HG02973 (cell line): ENCODE measurements around the gene RGSL1.

ENCODE experiments used
- ATAC-seq: cut with Tn5 transposase; IDR thresholded peaks from one replicate; pipeline ENCODE4 v1.9.1; 2021; ENCODE audit warnings: moderate library complexity; ENCODE audit not compliant: unreplicated experiment

Gene RGSL1

DNA sequence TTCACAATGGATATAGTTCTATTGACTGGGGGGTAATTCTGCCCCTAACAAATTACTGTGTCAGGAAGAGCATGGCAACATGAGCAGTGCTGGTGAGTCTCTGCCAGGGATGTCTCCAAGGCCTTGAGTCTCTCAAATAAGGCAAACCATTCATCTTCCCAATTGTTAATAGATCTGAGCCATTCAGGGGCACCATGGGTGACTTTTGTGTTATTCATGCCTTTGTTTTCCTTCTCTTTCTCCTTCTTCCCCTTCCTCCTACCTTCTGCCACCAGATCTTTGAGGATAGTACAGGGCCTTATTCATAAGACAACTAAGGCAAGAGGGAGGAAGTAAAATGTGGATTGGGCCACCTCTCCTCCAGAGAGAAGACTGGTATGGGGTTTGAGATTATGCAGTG lies at the start of gene RGSL1:
Gene RGSL1, plus strand, starts transcription at position 60 of the 400 bp plus-strand sequence. Its CDS starts 20 bp downstream, at position 80.
- no peak for ATAC-seq

DNA sequence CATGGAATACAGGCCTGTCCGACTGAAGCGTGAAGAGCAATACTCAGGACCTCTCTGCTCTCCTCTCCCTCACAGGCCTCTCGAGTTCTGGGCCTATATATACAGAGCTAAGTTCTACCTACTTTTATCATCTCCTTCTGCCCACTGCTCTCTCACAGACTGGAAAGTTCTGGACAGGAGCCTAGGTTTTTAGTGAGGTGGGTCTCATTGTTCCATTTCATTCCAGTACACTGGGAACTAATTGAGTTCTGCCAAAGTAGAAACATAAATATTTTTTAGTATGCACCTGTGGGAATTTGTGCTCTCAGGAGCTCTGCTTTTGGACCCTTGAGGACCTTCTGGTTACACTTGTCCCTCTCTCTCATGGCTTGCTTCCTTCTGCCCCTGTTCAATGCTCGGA lies 49.4 kb upstream of the RGSL1 start, which contains the start of gene TEDDM1:
Gene TEDDM1, minus strand, starts transcription at position 101 of the 400 bp plus-strand sequence. CDS start 182 bp downstream, outside the sequence.
- ATAC-seq = no peak

DNA sequence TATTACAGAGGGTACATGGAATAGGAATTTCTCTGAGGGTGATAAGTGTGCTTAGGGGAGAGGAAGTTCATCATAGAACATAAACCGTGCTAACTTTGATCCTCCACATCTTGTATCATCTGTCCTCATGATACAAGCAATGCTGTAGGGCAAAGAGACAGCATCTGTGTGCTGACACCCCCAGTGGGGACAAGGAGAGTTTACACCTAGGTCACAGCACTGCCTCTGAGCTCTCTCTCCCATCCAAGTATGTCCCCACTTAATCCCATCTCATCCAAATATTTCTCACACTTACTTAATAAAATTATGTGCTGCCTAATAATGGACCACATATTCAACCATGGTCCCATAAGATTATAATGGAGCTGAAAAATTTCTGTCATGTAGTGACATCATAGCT lies 45.2 kb upstream of the RGSL1 start:
- ATAC-seq = no peak

DNA sequence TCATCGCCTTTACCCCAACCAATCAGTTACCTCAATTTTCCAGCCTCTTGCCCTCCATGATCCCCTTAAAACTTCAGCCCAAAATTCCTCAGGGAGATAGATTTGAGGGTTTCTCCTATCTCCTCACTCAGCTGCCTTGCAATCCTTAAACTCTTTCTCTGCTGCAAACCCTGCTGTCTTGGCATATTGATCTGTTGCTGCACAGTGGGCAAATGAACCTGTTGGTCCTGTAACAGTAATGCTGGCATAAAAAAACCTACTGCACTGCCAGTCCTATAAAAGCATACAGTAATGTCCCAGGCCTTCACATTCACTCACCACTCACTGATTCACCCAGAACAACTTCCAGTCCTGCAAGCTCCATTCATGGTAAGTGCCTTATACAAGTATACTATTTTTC lies 44.4 kb upstream of the RGSL1 start:
- ATAC-seq = no peak

DNA sequence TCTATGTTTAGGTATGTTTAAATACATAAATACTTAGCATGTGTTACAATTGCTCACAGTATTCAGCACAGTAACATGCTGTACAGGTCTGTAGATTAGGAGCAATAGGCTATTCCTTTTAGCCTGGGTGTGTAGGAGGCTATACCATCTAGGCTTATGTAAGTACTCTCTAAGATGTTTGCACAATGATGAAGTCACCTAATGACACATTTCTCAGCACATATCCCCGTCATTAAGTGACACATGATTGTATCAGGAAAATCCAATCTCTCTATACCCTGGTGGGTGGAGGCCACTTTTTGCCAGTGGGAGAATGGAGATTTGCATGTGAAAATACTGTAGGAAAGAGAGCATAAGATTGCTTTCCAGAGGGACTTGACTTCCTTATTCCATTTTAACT lies 43.9 kb upstream of the RGSL1 start:
- no peak for ATAC-seq

DNA sequence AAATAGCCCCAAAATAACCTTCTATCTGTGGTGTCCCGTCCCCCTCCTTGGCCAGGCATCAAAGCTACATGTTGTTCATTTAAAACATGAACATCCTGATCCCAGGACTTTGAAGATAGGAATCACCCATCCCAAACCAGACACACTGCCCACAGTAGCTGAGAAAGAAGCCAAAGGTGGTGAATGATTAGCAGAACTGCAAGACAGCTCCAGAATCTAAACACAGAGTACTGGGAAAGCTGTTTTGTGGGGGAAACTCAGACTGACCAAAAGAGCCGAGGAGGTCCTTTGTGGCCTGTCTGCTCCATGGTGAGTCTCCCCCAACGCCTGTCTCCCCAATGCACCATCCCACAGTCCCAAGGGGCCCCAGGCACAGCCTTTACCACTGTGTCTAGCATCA lies 42.2 kb upstream of the RGSL1 start:
- no peak for ATAC-seq

DNA sequence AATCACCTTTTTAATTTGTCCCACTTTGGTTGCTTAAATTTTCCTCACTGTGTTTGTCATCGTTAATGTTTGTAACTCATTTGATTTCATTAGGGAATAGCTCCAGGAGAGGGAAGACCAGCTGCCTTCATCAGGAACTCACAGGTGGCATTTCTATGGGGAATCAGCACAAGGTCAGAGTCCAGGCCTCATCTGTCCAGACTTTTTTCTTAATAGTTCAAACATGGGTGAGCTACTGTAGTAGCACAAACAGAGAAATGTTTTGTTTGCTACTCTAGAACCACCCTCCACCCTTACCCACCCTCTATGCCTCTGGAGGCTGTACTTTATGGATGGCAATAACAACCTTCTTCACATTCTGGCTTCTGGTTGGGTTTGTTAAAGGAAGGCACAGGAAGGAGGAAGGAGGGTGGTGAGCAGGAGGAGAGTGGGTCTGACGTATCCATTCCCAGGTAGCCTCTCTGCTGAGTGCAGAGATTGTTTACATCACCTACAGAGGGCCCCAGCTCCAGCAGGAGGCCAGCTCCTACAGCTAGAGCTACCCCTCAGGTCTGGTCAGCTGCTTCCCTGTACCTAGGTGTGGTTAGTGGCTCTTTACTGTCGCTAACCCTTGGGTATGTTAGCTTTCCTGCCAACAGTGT lies 41.4 kb upstream of the RGSL1 start:
- no peak for ATAC-seq

DNA sequence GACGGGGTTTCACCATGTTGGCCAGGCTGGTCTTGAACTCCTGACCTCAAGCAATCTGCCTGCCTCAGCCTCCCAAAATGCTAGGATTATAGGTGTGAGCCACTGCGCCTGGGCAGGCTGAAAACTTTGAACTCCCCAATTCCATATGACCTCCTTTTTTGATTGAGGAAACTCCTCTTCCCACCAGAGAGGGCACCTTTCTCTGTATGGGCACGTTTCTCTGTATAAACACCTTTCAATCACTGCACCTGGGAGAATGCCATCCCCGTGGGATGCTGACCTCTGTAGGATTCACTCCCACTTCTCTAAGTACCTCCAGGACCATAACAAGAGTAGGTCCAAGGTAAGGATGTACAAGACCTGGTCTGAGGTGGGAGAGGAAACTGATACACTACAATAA lies 39.8 kb upstream of the RGSL1 start:
- no peak for ATAC-seq

DNA sequence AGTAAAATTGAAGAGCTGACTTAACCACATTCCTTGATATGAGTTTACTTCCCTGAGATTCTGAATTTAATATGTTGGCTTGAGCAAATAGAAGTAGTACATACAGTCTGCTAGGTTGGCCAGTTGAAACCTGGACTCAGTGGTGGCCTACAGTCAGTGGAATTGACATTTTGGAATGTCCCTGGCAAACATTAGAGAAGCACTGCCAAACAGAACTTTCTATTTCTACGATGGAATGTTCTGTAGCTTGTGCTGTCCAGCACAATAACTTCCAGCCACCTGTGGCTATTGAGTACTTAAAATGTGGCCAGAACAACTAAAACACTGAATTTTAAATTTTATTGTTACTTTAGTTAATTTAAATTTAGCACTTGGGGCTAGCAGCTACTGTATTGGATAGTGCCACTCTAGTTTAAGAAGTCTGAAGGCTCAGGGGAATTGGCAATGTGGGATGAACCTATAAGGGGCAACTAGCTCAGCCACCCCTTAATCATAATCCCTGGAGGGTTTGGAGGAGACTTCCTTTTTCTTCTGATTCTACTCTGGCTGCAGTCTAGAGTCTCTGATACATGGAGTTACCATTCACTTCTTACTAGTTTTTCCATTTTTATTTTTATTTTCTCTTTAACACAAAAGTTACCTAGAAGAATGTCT lies 39.2 kb upstream of the RGSL1 start:
- ATAC-seq = no peak

DNA sequence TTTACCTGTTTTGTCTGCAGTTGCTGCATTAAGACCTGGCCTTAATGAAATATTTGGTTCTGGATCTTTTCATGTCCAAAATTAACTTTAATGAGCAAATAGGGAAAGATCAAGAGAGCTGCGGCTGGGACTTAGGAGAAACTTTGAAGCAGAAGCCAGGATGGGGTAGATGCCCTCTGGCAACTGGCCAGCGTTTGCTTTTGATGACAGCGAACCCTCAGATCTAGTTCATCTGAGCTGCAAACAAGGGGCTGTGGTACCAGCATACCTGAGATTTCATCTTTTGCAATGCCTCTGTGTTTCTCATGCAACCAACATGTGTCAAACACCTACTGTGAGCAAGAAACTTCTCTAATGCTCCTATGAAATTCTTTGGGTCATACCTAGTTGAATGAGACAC lies 36.5 kb upstream of the RGSL1 start:
- ATAC-seq = no peak

DNA sequence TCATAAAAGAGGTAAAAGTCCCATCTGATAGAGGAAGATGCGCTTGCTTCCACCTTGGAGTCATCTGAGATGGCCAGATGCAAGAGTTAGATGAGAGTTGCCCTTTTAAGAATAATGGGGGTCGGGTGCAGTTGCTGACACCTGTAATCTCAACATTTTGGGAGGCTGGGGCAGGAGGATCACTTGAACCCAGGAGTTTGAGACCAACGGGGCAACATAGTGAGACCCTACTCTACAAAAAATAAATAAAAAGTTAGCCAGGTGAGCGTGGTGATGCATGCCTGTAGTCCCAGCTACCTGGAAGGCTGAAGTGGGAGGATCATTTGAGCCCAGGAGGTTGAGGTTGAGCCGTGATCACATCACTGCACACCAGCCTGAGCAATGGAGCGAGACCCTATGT lies 36.0 kb upstream of the RGSL1 start:
- no peak for ATAC-seq

DNA sequence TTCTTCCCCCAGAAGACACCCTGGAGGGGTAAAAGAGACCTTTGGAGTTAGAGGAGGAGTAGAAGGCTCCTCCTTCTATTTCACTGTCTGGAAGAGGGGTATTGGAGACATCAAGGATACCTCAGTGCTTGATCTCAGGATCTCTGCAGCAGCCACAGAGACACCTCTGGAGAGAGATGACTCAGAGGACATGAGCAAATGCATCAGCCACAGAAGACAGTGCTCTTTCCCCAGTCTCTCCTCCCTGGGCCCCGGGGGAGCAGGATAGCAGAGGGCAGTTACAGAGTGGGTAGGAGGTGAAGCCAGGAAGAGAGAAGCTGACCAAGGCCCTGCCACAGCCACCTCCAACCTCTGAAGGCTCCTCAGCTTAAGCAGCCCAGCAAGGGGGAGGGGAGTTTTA lies 34.2 kb upstream of the RGSL1 start:
- no peak for ATAC-seq

DNA sequence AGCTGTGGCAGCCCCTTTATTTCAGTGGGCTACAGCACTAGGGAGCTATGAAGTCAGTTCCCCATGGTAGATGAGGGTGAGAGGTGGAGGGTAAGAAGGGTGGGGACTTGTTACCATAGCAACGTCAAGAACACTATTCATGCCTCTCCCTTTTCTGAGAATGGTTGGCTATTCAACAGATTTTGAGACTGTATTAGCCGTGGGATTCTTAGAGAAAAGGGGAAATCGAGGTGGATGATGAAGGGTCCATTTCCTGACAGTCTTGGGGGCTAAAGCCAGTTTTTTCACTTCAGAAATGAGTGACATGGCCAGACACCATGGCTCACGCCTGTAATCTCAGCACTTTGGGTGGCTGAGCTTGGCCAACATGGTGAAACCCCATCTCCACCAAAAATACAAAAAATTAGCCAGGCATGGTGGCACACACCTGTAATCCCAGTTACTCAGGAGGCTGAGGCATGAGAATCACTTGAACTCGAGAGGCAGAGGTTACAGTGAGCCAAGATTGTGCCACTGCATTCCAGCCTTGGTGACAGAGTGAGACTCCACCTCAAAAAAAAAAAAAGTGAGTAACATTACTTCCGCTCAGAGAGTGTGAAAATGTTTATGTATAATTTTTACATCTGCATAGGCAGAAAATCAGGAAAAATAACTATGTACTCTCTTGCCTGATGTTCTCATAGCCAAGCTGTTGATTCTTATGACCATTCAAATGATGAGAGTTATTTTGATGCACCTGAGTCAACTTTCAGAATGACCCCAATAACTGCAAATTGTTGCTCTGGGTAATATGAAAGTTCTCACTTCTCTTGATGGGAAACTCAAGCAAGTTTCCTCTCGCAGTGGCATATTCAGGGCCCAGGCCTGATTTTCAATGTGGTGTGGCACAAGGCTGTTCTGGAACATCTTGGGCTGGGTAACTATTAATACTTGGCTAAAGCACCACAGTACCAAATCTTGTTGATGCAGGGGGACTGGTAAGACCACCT lies 23.2 kb upstream of the RGSL1 start:
- peak; percentile 62 for ATAC-seq

DNA sequence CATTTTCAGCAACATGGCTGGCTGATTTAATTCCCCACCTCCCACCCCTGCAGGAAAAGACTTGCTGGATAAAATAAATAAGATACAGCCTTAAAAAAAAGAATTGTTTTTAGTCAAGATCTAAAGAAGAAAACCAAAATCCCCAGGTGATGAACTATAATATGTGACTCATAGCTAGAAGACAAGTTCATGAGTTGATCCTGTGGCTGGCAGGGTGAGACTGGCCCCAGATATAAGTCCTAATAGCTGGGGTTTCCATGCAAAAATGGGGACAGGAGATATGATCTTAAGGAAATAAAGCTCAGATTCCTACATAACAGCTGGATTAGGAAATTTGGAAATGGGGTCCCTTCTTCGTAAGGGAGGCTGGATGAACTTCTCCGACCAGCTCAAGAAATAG lies 21.9 kb upstream of the RGSL1 start:
- peak; percentile 34 for ATAC-seq

DNA sequence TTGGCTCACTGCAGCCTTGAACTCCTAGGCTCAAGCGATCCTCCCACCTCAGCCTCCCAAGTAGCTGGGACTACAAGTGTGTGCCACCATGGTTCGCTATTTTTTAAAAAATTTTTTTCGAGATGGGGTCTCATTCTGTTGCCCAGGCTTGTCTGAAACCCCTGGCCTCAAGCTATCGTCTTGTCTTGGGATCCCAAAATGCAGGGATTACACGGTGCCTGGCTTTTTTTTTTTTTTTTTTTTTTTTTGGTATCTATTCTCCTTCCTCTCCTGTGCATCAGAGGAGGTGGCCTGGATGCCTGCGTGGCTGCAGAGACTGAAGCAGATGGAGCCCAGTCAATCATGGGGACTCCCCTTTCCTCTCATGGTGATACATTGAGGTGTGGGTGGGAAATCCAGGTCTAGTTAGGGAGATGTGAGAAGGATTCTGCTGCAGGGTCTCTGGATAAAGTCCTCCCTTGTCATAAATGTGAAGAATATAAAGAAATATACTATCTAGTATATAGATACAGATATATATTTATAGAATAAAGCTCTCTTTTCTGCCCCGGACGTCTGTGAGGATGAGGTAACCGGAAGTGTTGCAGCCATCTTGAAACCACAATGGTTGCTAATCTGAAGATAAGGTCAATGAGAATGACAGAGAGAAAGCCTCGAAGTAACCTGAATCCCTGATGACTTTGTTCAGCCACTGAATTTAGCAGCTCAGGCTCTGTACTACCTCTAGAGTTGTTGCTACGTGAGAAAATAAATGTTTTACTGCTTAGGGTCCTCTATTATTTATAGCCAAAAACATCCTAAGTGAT lies 19.5 kb upstream of the RGSL1 start:
- ATAC-seq = no peak

DNA sequence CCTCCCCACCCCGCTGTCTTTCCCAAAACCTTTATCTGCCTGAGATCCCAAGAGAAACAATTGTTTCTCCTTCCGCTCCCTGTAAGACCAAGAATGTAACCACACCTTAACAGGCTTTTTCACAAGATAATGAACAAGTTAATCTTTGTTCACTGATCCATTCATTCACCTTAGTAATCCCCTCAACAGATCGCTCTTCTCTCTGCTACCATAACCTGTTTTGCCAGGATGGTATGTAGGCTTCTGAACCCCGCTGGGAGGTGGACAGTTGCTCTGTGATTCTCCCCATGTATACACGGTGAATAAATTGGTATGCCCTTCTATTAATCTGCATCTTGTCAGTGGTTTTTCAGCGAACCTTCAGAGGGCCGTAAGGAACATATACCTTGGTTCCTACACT lies 18.7 kb upstream of the RGSL1 start:
- no peak for ATAC-seq

DNA sequence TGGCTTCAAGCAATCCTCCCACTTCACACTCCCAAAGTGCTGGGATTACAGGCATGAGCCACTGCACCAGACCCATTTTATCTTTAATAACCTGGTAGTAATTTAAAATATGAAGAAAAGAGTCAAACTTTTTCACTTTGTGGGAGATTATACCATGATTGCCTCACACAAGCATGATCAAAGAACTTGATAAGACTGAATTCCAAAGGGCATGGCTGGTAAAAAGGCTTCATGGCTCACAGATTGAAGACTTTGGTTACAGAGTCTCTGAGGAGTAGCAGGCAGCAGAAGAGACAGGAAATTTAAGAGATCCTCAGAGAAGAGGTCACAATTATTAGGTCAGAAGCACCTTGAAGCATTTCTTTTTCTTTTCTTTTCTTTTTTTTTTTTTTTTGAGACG lies 16.4 kb upstream of the RGSL1 start:
- no peak for ATAC-seq

DNA sequence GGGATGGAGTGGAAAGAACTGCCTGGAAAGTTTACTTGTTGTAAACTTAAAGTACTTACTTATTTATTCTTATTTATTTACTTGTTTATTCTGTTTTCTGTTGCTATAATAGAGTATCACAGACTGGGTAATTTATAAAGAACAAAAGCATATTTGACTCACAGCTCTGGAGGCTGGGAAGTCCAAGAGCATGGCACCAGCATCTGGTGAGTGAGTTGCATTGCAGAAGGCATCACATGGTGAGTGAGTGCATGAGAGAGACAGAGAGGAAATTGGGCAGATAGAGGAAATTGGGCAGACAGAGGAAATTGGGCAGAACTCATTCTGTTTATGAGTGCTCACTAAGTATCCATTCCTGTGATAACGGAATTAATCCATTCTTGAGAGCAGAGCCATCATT lies 11.6 kb upstream of the RGSL1 start:
- no peak for ATAC-seq

DNA sequence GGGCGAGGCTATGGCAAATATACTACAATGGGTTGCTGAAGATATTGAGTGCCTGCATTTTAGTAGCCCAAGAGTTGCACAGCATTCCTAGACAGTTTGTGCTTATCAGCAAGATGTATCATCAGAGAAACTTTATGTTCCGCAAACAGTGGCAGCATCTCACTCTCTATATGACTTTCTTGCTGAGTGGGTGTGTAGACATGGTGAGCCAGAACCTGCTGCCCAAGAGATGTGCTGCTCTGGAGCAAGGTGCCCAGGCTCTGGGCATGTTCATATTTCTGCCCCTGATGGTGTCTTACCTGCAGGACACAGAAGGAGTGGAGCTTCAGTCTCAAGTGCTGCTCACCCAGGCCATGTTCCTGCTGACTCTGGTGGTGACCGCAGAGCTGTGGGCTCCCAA lies 8.2 kb upstream of the RGSL1 start:
- no peak for ATAC-seq

DNA sequence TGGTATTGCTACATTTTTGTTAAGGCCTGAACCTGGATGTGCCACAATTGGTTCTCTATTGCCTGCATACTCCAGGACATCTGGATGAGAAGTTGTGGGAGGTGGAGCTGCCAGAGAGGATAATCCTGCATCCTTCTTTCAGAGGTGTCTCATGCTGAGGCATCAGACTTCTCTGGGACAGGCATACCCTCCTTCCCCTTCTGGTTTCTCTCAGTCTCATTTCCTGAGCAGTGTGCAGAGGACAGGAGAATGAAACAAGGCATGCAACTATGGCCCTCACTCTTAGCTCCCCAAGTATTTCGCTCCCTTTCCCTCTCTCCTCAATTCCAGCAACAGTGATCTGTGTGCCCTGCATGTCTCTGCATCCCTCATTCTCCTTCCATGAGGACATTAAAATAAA lies 7.6 kb upstream of the RGSL1 start:
- ATAC-seq = no peak

DNA sequence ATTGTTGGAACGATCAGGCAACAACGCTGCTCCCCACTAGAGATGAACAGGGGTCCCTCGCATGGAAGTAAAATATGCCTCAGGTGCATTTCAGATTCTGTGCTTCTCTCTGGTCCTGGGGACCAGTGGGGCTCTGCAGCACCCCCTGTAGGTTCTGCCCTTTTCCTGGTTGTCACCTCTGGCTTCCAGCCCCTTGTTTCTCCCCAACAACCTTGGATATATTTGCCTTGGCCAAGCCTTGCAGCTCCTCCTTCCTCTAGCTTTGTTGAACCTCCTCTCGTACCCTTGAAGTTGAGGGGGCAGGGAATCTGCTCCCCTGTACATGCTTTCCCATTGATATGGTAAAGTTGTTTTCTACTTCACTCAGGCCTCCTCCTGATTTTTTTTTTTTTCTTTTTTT lies 5.4 kb upstream of the RGSL1 start:
- ATAC-seq = no peak
